CD14-positive monocyte (primary cell): ENCODE results near the gene PRKN. TPM values are rescaled to one million over a fixed set of nuclear protein-coding genes. Genes with fewer than 3 reads are reported as not detected.

Experiments
- DNase-seq, 3 donors: peaks; one replicate each; pipeline ENCODE4 v3.0.0-alpha.2; 2011 to 2022
- H2AFZ ChIP-seq: 2 replicates; pipeline ENCODE4 v1.6.0; 2012; ENCODE audit warnings: mild to moderate bottlenecking, low read depth, low read length, inconsistent platforms; ENCODE audit not compliant: insufficient read depth, poor library complexity, severe bottlenecking
- H3K27ac ChIP-seq, 2 donors: 1 replicate in 1 of 2; 2 replicates in 1 of 2; pipeline ENCODE4 v1.5.1; 2012 to 2013; ENCODE audit warnings: low read length in 2 of 2, control low read depth in 1 of 2, inconsistent platforms in 1 of 2, low read depth in 1 of 2, mild to moderate bottlenecking in 1 of 2
- H3K27me3 ChIP-seq, 2 donors: one replicate each; pipeline versions ENCODE4 v1.6.0 to v1.6.1; 2011 to 2013; ENCODE audit warnings: low read length in 2 of 2; ENCODE audit not compliant: control insufficient read depth in 2 of 2, insufficient read depth in 2 of 2
- H3K36me3 ChIP-seq, 2 donors: replicated peaks in 1 of 2; 1 replicate in 1 of 2; 2 replicates in 1 of 2; pipeline versions ENCODE4 v1.5.1 to v1.6.1; 2012 to 2013; ENCODE audit warnings: low read length in 2 of 2, control low read depth in 1 of 2, inconsistent platforms in 1 of 2, mild to moderate bottlenecking in 1 of 2; ENCODE audit not compliant: insufficient read depth in 2 of 2, control insufficient read depth in 1 of 2
- H3K4me1 ChIP-seq, 2 donors: 1 replicate in 1 of 2; 2 replicates in 1 of 2; pipeline versions ENCODE4 v1.5.1 to v1.6.1; 2012 to 2013; ENCODE audit warnings: low read length in 2 of 2, control low read depth in 1 of 2, inconsistent platforms in 1 of 2, mild to moderate bottlenecking in 1 of 2, moderate library complexity in 1 of 2; ENCODE audit not compliant: insufficient read depth in 2 of 2, control insufficient read depth in 1 of 2
- H3K4me2 ChIP-seq: replicated peaks from 2 replicates; pipeline ENCODE3; 2012; ENCODE audit warnings: low read length, moderate library complexity, mild to moderate bottlenecking; ENCODE audit not compliant: poor library complexity, severe bottlenecking; ENCODE audit errors: extremely low read depth
- H3K4me3 ChIP-seq, 3 experiments: fragments of 200-600 bp in 1 of 3; sonication (generic) in 1 of 3; replicated peaks in 1 of 3; 1 replicate in 2 of 3; 2 replicates in 1 of 3; pipeline ENCODE4 v1.5.1; 2011 to 2013; ENCODE audit warnings: low read length in 3 of 3, mild to moderate bottlenecking in 3 of 3, control low read depth in 2 of 3, low read depth in 2 of 3, inconsistent platforms in 1 of 3, moderate library complexity in 1 of 3
- H3K79me2 ChIP-seq: 2 replicates; pipeline ENCODE4 v1.6.0; 2012; ENCODE audit warnings: mild to moderate bottlenecking, control low read depth, inconsistent platforms, low read length, moderate library complexity; ENCODE audit not compliant: insufficient read depth
- H3K9ac ChIP-seq: 2 replicates; pipeline ENCODE4 v1.6.0; 2017; ENCODE audit warnings: low read length, mild to moderate bottlenecking; ENCODE audit not compliant: insufficient read depth, poor library complexity, severe bottlenecking
- H3K9me3 ChIP-seq, 2 donors: replicated peaks in 1 of 2; 1 replicate in 1 of 2; 2 replicates in 1 of 2; pipeline versions ENCODE4 v1.5.1 to v1.6.1; 2012 to 2013; ENCODE audit warnings: low read length in 2 of 2, control low read depth in 1 of 2; ENCODE audit not compliant: control insufficient read depth in 1 of 2, insufficient read depth in 1 of 2
- H4K20me1 ChIP-seq: 2 replicates; pipeline ENCODE4 v1.6.0; 2012; ENCODE audit warnings: mild to moderate bottlenecking, low read length, control low read depth, moderate library complexity; ENCODE audit not compliant: insufficient read depth
- H3K27ac Mint-ChIP-seq, 7 donors: one replicate each; pipeline ENCODE4 v1.8.0; 2020; ENCODE audit warnings: mild to moderate bottlenecking in 7 of 7, mixed read lengths in 7 of 7, moderate library complexity in 6 of 7, inconsistent platforms in 2 of 7
- H3K27me3 Mint-ChIP-seq, 3 donors: one replicate each; pipeline ENCODE4 v1.8.0; 2021 to 2022; ENCODE audit warnings: low read depth in 3 of 3, mild to moderate bottlenecking in 3 of 3, mixed read lengths in 3 of 3, moderate library complexity in 3 of 3, inconsistent platforms in 1 of 3
- H3K36me3 Mint-ChIP-seq, 2 donors: one replicate each; pipeline ENCODE4 v1.8.0; 2020; ENCODE audit warnings: mixed read lengths in 2 of 2, inconsistent platforms in 1 of 2, mild to moderate bottlenecking in 1 of 2
- H3K4me1 Mint-ChIP-seq: one replicate; pipeline ENCODE4 v1.8.0; 2020; ENCODE audit warnings: mild to moderate bottlenecking, mixed read lengths
- H3K4me3 Mint-ChIP-seq, 2 donors: one replicate each; pipeline ENCODE4 v1.8.0; 2020; ENCODE audit warnings: mild to moderate bottlenecking in 2 of 2, mixed read lengths in 2 of 2, moderate library complexity in 1 of 2
- H3K9me3 Mint-ChIP-seq, 7 donors: one replicate each; pipeline ENCODE4 v1.8.0; 2020 to 2022; ENCODE audit warnings: mixed read lengths in 7 of 7, mild to moderate bottlenecking in 6 of 7, moderate library complexity in 6 of 7, inconsistent platforms in 2 of 7
- WGBS: methylation state at CpG from one replicate; pipeline ENCODE4 v1.1.5; 2013; ENCODE audit warnings: missing lambda C conversion rate; ENCODE audit not compliant: insufficient coverage; 5-methylcytosine and 5-hydroxymethylcytosine counted together
- intact Hi-C, 2 donors: fragments of 100-400 bp; cut with micrococcal nuclease; formaldehyde crosslinking; loops; one replicate each; pipeline versions ENCODE4 v1.15.0 to v1.15.1; 2023
- polyA plus RNA-seq, 3 donors: library from polyadenylated mRNA; depleted of rRNA in 1 of 3; unstranded in 2 of 3; stranded (reverse) in 1 of 3; fragments of 300-500 nt in 2 of 3; fragments of >200 nt in 1 of 3; fragmentation: Illumina TruSeq in 2 of 3; gene quantifications; 1 replicate in 2 of 3; 2 replicates in 1 of 3; pipeline ENCODE4 v1.2.3, GENCODE V29; 2012 to 2021
- TF ChIP-seq, protein P1 (sequence below): fragments of 200-600 bp; IDR thresholded peaks from one replicate; pipeline ENCODE4 v1.8.0; 2022; ENCODE audit warnings: antibody characterized with exemption, mild to moderate bottlenecking

PRKN gene
- polyA plus RNA-seq, 3 donors = 0.19 to 0.21 TPM; not detected in 1

DNA sequence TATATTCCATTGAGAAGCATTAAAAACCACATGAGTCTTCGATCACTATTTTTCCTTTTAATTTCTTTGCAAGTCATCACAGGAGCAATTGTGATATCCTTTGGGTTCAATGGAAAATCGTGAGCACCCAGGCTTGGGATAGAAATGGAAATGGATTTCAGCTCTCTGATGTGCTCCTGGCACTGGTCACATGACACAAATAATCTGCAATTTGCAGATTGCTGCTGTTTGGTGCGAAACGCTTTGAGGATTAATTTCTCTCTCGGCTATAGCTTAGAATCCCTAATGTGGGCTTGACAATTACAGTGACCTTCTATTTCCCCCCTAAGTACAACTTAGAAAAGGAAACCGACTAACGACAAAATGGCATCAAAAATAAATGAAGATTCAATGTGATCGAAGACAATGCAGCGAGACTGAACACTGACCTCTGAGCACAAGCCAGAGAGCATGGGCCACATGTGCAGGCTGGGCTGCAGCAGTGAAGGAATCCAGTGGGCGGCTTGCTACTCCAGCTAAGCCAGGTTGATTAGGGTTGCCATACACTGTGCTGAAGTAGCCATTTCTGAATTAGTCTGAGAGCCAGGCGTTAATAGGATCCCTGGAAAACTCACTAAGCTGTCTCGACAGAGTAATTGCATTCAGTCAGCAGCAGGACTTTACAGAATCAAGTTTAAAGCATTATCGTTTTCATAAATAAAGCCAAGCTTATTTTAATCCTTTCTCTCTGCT is 1151.9 kb downstream of the PRKN start:
- H3K27me3 ChIP-seq = no peaks in the 10 kb centered on the region
- intact Hi-C loops = no loop called here
- H3K27ac ChIP-seq = no peak overlapping the region
- Mint-ChIP-seq H3K4me3 (no peak overlapping the region), H3K27me3 (no peaks in the 10 kb centered on the region), H3K4me1 (no peaks in the 10 kb centered on the region), H3K27ac (no peak overlapping the region), H3K36me3 (no peaks in the 10 kb centered on the region), H3K9me3 (peaks cover 3 to 22% (median 14%) of the 10 kb centered on the region in 7 donors)
- H3K36me3 ChIP-seq = no peaks in the 10 kb centered on the region
- H2AFZ ChIP-seq = no peak overlapping the region
- TF ChIP-seq, protein P1, sequence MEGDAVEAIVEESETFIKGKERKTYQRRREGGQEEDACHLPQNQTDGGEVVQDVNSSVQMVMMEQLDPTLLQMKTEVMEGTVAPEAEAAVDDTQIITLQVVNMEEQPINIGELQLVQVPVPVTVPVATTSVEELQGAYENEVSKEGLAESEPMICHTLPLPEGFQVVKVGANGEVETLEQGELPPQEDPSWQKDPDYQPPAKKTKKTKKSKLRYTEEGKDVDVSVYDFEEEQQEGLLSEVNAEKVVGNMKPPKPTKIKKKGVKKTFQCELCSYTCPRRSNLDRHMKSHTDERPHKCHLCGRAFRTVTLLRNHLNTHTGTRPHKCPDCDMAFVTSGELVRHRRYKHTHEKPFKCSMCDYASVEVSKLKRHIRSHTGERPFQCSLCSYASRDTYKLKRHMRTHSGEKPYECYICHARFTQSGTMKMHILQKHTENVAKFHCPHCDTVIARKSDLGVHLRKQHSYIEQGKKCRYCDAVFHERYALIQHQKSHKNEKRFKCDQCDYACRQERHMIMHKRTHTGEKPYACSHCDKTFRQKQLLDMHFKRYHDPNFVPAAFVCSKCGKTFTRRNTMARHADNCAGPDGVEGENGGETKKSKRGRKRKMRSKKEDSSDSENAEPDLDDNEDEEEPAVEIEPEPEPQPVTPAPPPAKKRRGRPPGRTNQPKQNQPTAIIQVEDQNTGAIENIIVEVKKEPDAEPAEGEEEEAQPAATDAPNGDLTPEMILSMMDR = no peak
- no peaks in the 10 kb centered on the region for H3K4me1 ChIP-seq
- no peak overlapping the region for H3K4me2 ChIP-seq
- DNase-seq = no peak
- H3K9me3 ChIP-seq = peaks cover 15 to 30% of the 10 kb centered on the region in 2 donors
- H3K9ac ChIP-seq = no peak overlapping the region
- no peaks in the 10 kb centered on the region for H4K20me1 ChIP-seq
- no peaks in the 10 kb centered on the region for H3K79me2 ChIP-seq
- H3K4me3 ChIP-seq = no peak overlapping the region
- 94% methylated on average over 8 of the region's 13 CpGs for WGBS

GRCh38 chr6:161568885-161569456 is 1158.6 kb downstream of the PRKN start:
- H3K4me1 ChIP-seq = no peaks in the 10 kb centered on the region
- Mint-ChIP-seq H3K9me3 (peaks cover 4 to 29% (median 19%) of the 10 kb centered on the region in 7 donors), H3K4me3 (no peak overlapping the region), H3K36me3 (no peaks in the 10 kb centered on the region), H3K27ac (no peak overlapping the region), H3K4me1 (no peaks in the 10 kb centered on the region), H3K27me3 (no peaks in the 10 kb centered on the region)
- H3K4me2 ChIP-seq = no peak overlapping the region
- H3K9me3 ChIP-seq = peaks cover 30 to 39% of the 10 kb centered on the region in 2 donors
- no peak overlapping the region for H3K9ac ChIP-seq
- H3K27me3 ChIP-seq = no peaks in the 10 kb centered on the region
- WGBS = 100% methylated on average over 2 of the region's 6 CpGs
- no peaks in the 10 kb centered on the region for H3K79me2 ChIP-seq
- TF ChIP-seq, protein P1 = no peak
- no peak for DNase-seq
- no peak overlapping the region for H3K4me3 ChIP-seq
- intact Hi-C loops = no loop called here
- H3K27ac ChIP-seq = no peak overlapping the region
- no peaks in the 10 kb centered on the region for H4K20me1 ChIP-seq
- no peaks in the 10 kb centered on the region for H3K36me3 ChIP-seq
- no peak overlapping the region for H2AFZ ChIP-seq
